HEK293 (cell line): Measurements from ENCODE around the gene MS4A15.
A peak's percentile ranks its signal among the peaks of the same experiment; 100 is the strongest.

Experiments used
- CTCF ChIA-PET: fragments of 350-600 bp; formaldehyde crosslinking; extraction: SDS; loops from one replicate; lab custom pipeline; 2021; ENCODE audit warnings: antibody characterized with exemption; lab: Yijun Ruan, JAX
- POLR2A ChIA-PET: fragments of 300-600 bp; formaldehyde crosslinking; extraction: SDS; loops from one replicate; lab custom pipeline; 2020; ENCODE audit warnings: antibody characterized with exemption, inconsistent platforms; lab: Yijun Ruan, JAX
- H3K27ac ChIP-seq: fragments of 200-500 bp; sonication (Bioruptor generic); 2 replicates; pipeline ENCODE4 v1.5.1; 2014; ENCODE audit warnings: low read depth, low read length, control low read depth, inconsistent platforms; ENCODE audit errors: extremely low read depth
- H3K36me3 ChIP-seq, 2 experiments: fragments of 200-500 bp in 1 of 2; sonication (Bioruptor generic) in 1 of 2; 1 replicate in 1 of 2; 2 replicates in 1 of 2; pipeline ENCODE4 v1.5.1; 2014 to 2017; ENCODE audit warnings: inconsistent platforms in 2 of 2, low read length in 2 of 2; ENCODE audit not compliant: control insufficient read depth in 2 of 2, insufficient read depth in 1 of 2
- H3K4me1 ChIP-seq: fragments of 200-500 bp; sonication (Bioruptor generic); 2 replicates; pipeline ENCODE4 v1.5.1; 2014; ENCODE audit warnings: mild to moderate bottlenecking, low read length, inconsistent platforms; ENCODE audit not compliant: control insufficient read depth, insufficient read depth
- H3K4me3 ChIP-seq: 2 replicates; pipeline ENCODE4 v1.5.1; 2011; ENCODE audit warnings: low read depth, mild to moderate bottlenecking, control low read depth, low read length, moderate library complexity
- H3K9me3 ChIP-seq: fragments of 200-500 bp; sonication (Bioruptor generic); 2 replicates; pipeline ENCODE4 v1.5.1; 2014; ENCODE audit warnings: low read depth, low read length, inconsistent platforms; ENCODE audit not compliant: control insufficient read depth, insufficient read depth
- HOXD13 ChIP-seq: sonication (generic); formaldehyde crosslinking; IDR thresholded peaks from 2 replicates; pipeline ENCODE4 v1.8.0; 2022; ENCODE audit warnings: missing genetic modification reagents, borderline replicate concordance
- MZF1 ChIP-seq: fragments of 450-650 bp; formaldehyde crosslinking; IDR thresholded peaks from 2 replicates; pipeline ENCODE4 v1.5.1; 2017; ENCODE audit warnings: missing biosample characterization, missing genetic modification characterization, borderline replicate concordance
- PRDM1 ChIP-seq: fragments of 450-650 bp; formaldehyde crosslinking; IDR thresholded peaks from 2 replicates; pipeline ENCODE4; 2016; ENCODE audit warnings: missing biosample characterization, missing genetic modification characterization
- PRDM4 ChIP-seq: fragments of 450-650 bp; formaldehyde crosslinking; IDR thresholded peaks from 2 replicates; pipeline ENCODE4 v1.5.1; 2017; ENCODE audit warnings: missing biosample characterization, missing genetic modification characterization
- REPIN1 ChIP-seq: fragments of 450-650 bp; formaldehyde crosslinking; IDR thresholded peaks from 2 replicates; pipeline ENCODE4 v1.5.1; 2017; ENCODE audit warnings: missing biosample characterization, missing genetic modification characterization, low read depth
- TSHZ1 ChIP-seq: fragments of 450-650 bp; formaldehyde crosslinking; IDR thresholded peaks from 2 replicates; pipeline ENCODE4 v1.5.1; 2016; ENCODE audit warnings: missing biosample characterization, missing genetic modification characterization, borderline replicate concordance
- ZBTB11 ChIP-seq: fragments of 450-650 bp; formaldehyde crosslinking; conservative IDR thresholded peaks from 2 replicates; pipeline ENCODE4 v1.5.1; 2016; ENCODE audit warnings: low read depth, missing biosample characterization, missing genetic modification characterization
- ZNF112 ChIP-seq: fragments of 450-650 bp; formaldehyde crosslinking; IDR thresholded peaks from 2 replicates; pipeline ENCODE4 v1.5.0; 2017; ENCODE audit warnings: missing biosample characterization, missing genetic modification characterization
- ZNF266 ChIP-seq: fragments of 450-650 bp; formaldehyde crosslinking; IDR thresholded peaks from 2 replicates; pipeline ENCODE4 v1.5.1; 2016; ENCODE audit warnings: missing biosample characterization, missing genetic modification characterization, low read depth
- ZNF302 ChIP-seq: fragments of 450-650 bp; formaldehyde crosslinking; IDR thresholded peaks from 2 replicates; pipeline ENCODE4 v1.5.1; 2016; ENCODE audit warnings: missing biosample characterization, missing genetic modification characterization, low read depth
- ZNF37A ChIP-seq: fragments of 450-650 bp; IDR thresholded peaks from 2 replicates; pipeline ENCODE4 v1.5.1; 2018; ENCODE audit warnings: missing biosample characterization, missing genetic modification characterization
- ZNF449 ChIP-seq: fragments of 450-650 bp; formaldehyde crosslinking; IDR thresholded peaks from 2 replicates; pipeline ENCODE4 v1.5.1; 2017; ENCODE audit warnings: missing biosample characterization, mild to moderate bottlenecking, missing genetic modification characterization, moderate library complexity
- ZNF513 ChIP-seq: fragments of 450-650 bp; IDR thresholded peaks from 2 replicates; pipeline ENCODE4 v1.5.1; 2018; ENCODE audit warnings: missing biosample characterization, missing genetic modification characterization
- ZNF548 ChIP-seq: fragments of 450-650 bp; formaldehyde crosslinking; IDR thresholded peaks from 2 replicates; pipeline ENCODE4 v1.5.1; 2016; ENCODE audit warnings: missing biosample characterization, missing genetic modification characterization
- ZNF658 ChIP-seq: fragments of 450-650 bp; formaldehyde crosslinking; IDR thresholded peaks from 2 replicates; pipeline ENCODE4; 2016; ENCODE audit warnings: missing biosample characterization, missing genetic modification characterization
- ZNF677 ChIP-seq: fragments of 450-650 bp; IDR thresholded peaks from 2 replicates; pipeline ENCODE4 v1.5.0; 2018; ENCODE audit warnings: missing biosample characterization, mild to moderate bottlenecking, missing genetic modification characterization, moderate library complexity

The MS4A15 gene

GRCh38 chr11:60825118-60825517 is 68.5 kb downstream of the MS4A15 start:
- no peak overlapping the region for H3K27ac ChIP-seq

GRCh38 chr11:60825790-60826189 is 69.1 kb downstream of the MS4A15 start:
- TF ChIP-seq ZNF302 (tag by site-specific recombination) (no peak), ZNF449 (tag by site-specific recombination) (no peak), ZNF37A (no peak), ZNF112 (tag by site-specific recombination) (no peak), REPIN1 (tag by site-specific recombination) (no peak), ZNF266 (no peak), ZNF513 (tag by site-specific recombination) (no peak), MZF1 (tag by site-specific recombination) (no peak), ZNF658 (tag by site-specific recombination) (no peak), PRDM4 (tag by site-specific recombination) (no peak), TSHZ1 (tag by site-specific recombination) (no peak), PRDM1 (no peak), HOXD13 (no peak)
- Histone ChIP-seq H3K9me3 (no peaks in the 10 kb centered on the region), H3K4me3 (no peak overlapping the region), H3K36me3 (no peaks in the 10 kb centered on the region), H3K27ac (no peak overlapping the region), H3K4me1 (no peaks in the 10 kb centered on the region)
- CTCF ChIA-PET: interaction anchor here (1.2 kb wide), 1 partner anchor 168 kb away, joined by 3 read pairs; no protein-coding TSS in a partner anchor
- POLR2A ChIA-PET: no interaction called here

More at GRCh38 chr11:60825118-60825517, 68.5 kb downstream of the MS4A15 start:
- no peaks in the 10 kb centered on the region for H3K4me1 ChIP-seq
- 0 out of 2 replicates have a peak, but pooled peaks have one; percentile 15 for TF ChIP-seq ZNF677 (tag by site-specific recombination)
- TF ChIP-seq ZNF548 (tag by site-specific recombination): peak; percentile 80
- no peak for TF ChIP-seq ZBTB11 (tag by site-specific recombination)
- TF ChIP-seq, all 188 proteins: peak for 2
- Histone ChIP-seq H3K36me3 (no peaks in the 10 kb centered on the region), H3K9me3 (no peaks in the 10 kb centered on the region), H3K4me3 (no peak overlapping the region)
- CTCF ChIA-PET: interaction anchor here (0.6 kb wide), 1 partner anchor 74 kb away, joined by 4 read pairs; no protein-coding TSS in a partner anchor
- POLR2A ChIA-PET: no interaction called here
